ENCODE results near the gene DIPK1C.

Gene DIPK1C

DNA sequence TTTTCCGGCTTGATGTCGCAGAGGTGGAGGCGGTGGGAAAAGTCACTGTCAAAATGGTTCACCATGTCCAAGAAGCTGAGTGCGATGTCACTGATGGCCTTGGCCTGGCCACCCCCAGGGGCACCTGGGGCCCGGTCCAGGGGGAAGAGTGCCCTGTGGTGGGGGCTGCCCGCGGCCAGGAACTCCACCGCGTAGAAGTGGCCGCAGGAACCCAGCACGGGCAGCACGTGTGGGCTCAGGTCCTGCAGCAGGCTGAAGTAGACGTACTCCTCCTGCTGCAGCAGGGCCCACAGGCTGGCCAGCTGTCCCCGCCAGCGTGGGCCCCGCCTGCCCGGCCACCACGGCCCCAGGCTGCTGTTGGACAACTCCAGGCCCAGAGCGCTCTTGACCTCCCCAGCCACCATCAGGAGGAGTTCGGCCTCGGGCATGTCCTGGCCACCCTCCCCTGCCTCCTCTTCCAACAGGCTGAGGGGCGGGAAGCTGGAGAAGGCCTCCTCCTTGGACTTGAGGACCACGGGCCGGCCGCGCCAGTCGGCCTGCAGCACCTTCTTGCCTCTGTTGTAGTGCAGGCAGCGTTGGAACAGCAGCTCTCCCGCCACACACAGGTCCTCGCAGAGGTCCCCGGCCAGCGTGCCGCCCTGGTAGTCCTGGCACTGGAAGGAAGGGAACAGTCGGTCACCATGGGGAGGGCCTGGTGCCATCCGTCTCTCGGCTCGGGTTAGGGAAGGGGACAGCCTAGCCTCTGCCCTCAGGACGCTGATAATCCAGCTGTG, 10.3 kb downstream of the DIPK1C start:
- Mint-ChIP-seq H3K9me3 (no peaks in the 10 kb centered on the region), H3K4me1 (no peaks in the 10 kb centered on the region), H3K27me3 (peaks cover 1% of the 10 kb centered on the region), H3K36me3 (no peaks in the 10 kb centered on the region), H3K27ac (no peak overlapping the region), H3K4me3 (no peak overlapping the region)

DNA sequence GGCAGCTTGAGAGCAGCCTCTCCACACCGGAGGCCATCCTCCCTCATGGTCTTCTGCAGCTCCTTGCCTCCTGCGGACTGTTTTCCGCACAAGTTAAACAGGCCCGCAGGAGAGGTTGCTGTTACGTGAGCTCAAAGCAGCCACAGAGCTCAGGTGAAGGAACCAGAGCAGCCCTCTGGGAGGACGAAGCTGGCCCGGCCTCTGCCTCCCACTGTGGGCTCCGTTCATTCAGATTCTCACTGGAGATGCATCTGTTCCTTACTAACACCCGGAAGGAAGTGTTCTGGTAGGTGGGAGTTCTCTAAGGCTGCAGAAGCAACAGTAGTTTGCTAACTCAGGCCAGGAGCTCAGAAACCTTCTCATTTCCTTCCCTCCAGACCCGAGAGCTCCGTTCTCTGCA, 10.9 kb downstream of the DIPK1C start:
- Mint-ChIP-seq H3K27me3 (peaks cover 1% of the 10 kb centered on the region), H3K27ac (no peak overlapping the region), H3K4me3 (no peak overlapping the region), H3K4me1 (no peaks in the 10 kb centered on the region), H3K9me3 (no peaks in the 10 kb centered on the region), H3K36me3 (no peaks in the 10 kb centered on the region)

DNA sequence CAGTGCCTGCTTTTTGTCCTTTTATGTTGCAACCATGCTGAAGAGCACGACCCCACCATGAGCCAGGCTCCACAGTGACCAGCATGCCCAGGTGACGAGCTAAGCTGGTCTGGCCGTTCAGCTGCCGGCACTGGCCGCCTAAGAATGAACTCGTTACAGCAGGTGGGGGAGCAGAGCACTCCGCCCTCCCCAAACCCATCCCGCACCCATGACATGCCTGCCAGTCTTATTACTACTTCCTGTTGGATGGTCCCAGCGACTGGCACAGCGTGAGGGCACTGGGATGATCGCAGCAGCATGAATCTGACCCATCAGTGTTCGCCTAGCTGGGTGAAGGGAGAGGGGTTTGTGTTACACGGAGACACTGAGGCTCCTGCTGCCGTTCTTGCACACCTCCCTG, 11.5 kb downstream of the DIPK1C start:
- H3K4me1 Mint-ChIP-seq, result no peaks in the 10 kb centered on the region

DNA sequence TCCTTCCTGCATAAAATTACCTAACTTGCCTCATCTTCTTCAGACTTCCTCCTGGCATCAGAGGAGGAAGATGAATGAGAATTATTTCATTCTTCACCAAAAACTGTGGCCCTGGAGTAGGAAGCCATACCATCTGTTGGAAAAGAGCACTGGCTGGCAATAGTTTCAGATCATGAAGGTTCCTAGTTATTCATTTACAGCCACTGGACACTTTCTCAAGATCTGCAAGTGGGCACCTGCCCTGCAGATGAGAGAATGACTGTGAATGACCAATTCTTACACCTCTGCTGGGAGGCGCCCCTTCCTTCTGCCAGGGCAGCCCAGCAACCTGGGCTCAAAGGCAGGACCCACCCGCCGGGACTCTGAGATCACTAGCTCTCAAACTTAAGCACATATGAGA, 13.0 kb downstream of the DIPK1C start:
- Mint-ChIP-seq H3K4me3 (no peak overlapping the region), H3K36me3 (no peaks in the 10 kb centered on the region), H3K4me1 (no peaks in the 10 kb centered on the region), H3K27ac (no peak overlapping the region), H3K27me3 (peaks cover 1% of the 10 kb centered on the region), H3K9me3 (no peaks in the 10 kb centered on the region)

More for the DNA sequence above, 11.5 kb downstream of the DIPK1C start:
- Mint-ChIP-seq H3K27me3 (peaks cover 1% of the 10 kb centered on the region), H3K4me3 (no peak overlapping the region), H3K36me3 (no peaks in the 10 kb centered on the region), H3K27ac (no peak overlapping the region), H3K9me3 (no peaks in the 10 kb centered on the region)

DNA sequence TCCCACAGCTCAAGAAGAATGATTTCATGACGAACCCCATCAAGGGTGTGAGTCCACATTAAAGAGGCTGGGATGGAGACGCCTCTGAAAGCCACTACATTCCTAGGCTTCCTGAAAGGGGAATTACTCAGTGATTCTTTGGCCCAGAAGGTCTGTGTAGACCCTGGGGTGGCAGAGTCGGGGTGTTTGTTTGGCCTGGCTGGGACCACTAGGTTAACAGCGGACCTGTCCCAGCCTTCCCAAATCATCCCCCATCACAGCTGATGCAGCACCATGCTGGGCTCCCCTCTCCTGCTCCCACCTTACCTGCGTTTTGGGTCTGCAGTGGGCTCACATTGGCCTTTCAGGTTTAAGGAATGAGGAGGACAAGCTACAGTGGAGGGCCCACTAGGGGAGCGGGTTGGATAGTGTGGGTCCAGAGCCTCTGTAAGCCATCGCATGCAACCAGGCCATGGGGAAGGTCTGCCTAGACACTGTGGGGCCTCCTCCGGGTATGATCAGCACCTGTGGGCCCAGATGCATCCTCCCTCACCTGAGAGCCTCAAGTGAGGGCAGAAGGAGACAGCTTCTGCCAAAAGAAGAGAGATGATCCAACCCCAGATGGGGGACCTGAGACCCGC, 16.2 kb downstream of the DIPK1C start:
- peaks cover 1% of the 10 kb centered on the region for H3K27me3 Mint-ChIP-seq
- H3K27ac Mint-ChIP-seq, result no peak overlapping the region
- no peak overlapping the region for H3K4me3 Mint-ChIP-seq
- H3K4me1 Mint-ChIP-seq, result peaks cover 8% of the 10 kb centered on the region
- H3K9me3 Mint-ChIP-seq, result no peaks in the 10 kb centered on the region
- no peaks in the 10 kb centered on the region for H3K36me3 Mint-ChIP-seq

DNA sequence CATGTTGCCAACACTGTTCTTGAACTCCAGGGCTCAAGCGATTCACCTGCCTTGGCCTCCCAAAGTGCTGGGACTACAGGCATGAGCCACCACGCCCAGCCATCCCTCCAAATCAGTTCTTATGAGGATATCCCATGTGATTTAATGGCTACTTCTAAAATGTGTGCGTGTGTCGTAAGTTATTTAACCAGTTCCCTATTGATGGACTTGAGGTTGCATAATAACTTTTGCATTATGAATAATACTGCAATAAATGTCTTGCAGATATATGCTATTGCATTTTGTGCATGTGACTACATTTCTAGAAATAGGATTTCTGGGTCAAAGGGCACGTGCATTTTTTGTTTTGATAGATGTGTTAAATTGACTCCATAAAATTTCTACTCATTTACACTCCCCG, 19.0 kb downstream of the DIPK1C start:
- no peak overlapping the region for H3K4me3 Mint-ChIP-seq
- peaks cover under 1% of the 10 kb centered on the region for H3K27me3 Mint-ChIP-seq
- no peaks in the 10 kb centered on the region for H3K9me3 Mint-ChIP-seq
- peaks cover 8% of the 10 kb centered on the region for H3K4me1 Mint-ChIP-seq
- H3K36me3 Mint-ChIP-seq, result no peaks in the 10 kb centered on the region
- H3K27ac Mint-ChIP-seq, result no peak overlapping the region

DNA sequence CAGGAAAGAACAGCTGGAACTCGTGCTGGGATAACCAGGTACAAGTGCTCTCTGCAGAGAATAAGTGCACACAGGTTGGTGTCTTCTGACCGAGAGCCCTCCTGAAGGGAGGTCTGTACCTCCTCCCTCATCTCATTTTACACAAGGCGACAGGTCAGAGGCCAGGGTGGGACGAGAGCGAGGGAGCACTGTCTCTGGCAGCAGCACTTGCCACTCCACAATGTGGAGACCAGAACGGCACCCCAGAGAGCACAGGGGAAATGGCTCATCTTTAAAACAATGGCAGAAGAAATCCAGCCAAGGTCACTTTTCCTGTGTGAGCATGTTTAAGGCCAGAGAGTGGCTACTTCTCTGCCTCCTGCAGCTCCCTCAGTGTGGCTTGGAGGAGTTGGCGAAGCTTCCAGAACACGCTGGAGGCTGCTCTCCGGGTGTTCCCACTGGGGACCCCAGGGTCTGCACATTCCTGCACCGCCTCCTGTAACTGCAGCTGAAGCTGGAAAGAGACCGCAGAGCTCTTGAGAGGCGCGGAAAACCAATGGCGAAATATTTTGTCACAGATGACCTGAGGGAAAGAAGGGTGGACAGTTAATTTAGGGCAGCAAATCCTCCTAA, 20.8 kb downstream of the DIPK1C start:
- Mint-ChIP-seq H3K4me3 (no peak overlapping the region), H3K9me3 (no peaks in the 10 kb centered on the region), H3K27me3 (no peaks in the 10 kb centered on the region), H3K36me3 (no peaks in the 10 kb centered on the region), H3K4me1 (peaks cover 8% of the 10 kb centered on the region), H3K27ac (no peak overlapping the region)

DNA sequence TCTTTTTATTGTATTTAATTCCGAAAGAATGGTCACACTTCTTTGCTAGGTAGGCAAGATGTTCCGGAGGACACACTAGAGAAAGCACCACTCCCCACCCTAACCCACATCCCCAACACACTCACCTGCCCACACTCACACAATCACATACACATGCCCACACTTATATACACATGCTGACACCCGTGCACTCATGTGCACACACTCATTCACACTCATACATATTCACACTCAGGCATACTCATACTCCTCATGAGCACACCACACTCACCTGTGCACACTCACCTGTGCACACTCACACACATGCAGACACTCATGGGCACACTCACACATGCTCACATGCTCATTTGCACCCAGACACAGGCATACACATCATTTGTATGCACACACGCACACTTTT, 21.4 kb downstream of the DIPK1C start:
- Mint-ChIP-seq H3K27me3 (no peaks in the 10 kb centered on the region), H3K36me3 (no peaks in the 10 kb centered on the region), H3K4me1 (peaks cover 8% of the 10 kb centered on the region), H3K27ac (no peak overlapping the region), H3K4me3 (no peak overlapping the region), H3K9me3 (no peaks in the 10 kb centered on the region)

DNA sequence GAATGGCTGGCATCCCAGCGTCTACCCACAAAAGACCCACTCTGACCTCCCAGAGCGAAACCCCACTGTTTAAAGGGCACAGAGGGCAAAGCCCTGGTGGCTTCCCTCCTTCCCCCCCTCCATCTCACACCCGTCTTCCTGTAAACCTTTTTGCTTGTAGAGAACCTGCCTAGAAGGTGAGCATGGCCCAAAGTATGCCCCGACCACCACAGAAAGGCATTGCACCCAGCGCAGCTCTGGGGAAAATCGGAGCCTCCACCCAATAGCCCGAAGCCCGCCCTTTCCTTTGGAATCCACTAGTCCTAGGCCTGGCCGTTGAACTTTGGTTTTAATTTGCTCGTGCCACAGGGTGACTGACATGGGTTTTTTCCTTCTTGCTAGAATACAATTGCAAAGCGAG, 22.6 kb downstream of the DIPK1C start:
- H3K4me1 Mint-ChIP-seq, result peaks cover 8% of the 10 kb centered on the region
- H3K36me3 Mint-ChIP-seq, result no peaks in the 10 kb centered on the region
- no peak overlapping the region for H3K4me3 Mint-ChIP-seq
- no peaks in the 10 kb centered on the region for H3K9me3 Mint-ChIP-seq
- no peaks in the 10 kb centered on the region for H3K27me3 Mint-ChIP-seq
- no peak overlapping the region for H3K27ac Mint-ChIP-seq

DNA sequence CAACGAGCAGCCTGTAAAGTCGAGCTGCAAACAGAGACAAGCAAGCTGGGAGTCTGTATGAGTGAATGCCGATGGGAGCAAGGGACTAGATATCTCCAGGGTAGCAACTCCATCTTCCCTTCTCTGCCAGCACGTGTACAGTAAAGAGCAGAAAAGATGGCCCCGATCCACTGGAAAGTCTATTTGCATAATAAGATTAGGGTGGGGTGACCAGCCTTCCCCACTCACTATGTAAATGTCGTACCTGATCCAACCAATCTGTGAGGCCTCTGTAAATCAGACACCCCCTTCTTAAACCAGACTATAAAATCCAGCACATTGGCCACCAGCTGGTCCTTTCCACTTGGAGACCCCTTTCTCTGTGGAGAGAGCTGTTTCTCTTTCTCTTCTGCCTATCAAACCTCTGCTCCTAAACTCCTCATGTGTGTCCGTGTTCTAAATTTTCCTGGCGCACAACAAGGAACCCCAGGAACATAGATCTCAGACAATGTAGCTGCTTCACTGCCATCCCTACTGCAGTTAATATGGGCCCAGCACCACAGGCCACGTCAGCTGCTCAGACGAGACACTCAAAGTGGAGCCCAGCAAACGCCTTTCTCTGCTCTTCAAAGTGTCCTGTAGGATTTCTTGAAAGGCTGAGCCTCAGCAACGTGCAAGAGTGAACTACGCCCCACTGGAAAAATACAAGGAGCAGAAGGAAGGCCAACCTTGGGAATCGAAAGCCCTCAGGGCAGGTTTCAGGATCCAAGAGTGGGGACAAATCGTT, 26.1 kb downstream of the DIPK1C start:
- Mint-ChIP-seq H3K9me3 (no peaks in the 10 kb centered on the region), H3K27ac (no peak overlapping the region), H3K4me3 (no peak overlapping the region), H3K36me3 (no peaks in the 10 kb centered on the region), H3K4me1 (no peaks in the 10 kb centered on the region), H3K27me3 (no peaks in the 10 kb centered on the region)

DNA sequence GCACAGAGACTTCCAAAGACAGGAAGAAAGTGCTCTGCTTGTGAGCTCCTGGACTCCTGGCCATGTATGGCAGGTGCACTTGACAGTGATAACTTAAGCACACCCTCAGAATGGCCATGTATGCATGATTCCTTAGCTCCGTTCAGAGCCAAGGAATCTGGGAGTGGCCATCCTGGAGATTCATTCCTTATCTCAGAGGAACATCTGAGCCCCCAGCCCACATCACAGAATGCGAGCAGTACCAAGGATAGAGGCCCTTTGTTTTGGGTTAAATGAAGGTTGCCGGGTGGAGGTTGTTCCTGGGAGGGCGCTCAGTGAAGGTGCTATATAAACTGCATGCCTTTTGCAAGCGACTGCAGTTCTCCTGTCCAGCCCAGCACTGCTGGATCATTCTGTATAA, 26.9 kb downstream of the DIPK1C start:
- no peaks in the 10 kb centered on the region for H3K27me3 Mint-ChIP-seq
- no peaks in the 10 kb centered on the region for H3K9me3 Mint-ChIP-seq
- H3K36me3 Mint-ChIP-seq, result no peaks in the 10 kb centered on the region
- H3K4me1 Mint-ChIP-seq, result no peaks in the 10 kb centered on the region
- no peak overlapping the region for H3K27ac Mint-ChIP-seq
- H3K4me3 Mint-ChIP-seq, result no peak overlapping the region

DNA sequence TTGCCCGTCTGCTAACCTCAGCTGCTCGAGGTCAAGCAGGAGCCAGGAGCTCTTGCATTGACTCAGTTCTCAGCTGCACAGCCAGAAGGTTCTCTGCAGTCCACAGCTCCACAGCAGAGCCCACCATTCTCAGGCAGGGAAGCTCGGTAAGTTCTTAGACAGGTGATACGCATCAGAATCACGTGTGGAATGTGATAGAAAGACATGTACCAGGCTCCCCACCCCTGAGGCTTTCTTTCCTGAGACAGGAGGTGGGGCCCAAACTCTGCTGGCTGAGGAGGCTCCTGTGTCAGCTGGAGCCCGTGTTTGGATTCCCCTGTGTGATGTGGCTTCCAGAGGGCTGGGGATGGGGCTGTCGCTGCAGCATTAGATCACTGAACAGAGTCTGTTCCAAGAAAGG, 28.0 kb downstream of the DIPK1C start:
- Mint-ChIP-seq H3K27ac (no peak overlapping the region), H3K9me3 (no peaks in the 10 kb centered on the region), H3K4me3 (no peak overlapping the region), H3K27me3 (no peaks in the 10 kb centered on the region), H3K36me3 (no peaks in the 10 kb centered on the region), H3K4me1 (peaks cover 2% of the 10 kb centered on the region)

DNA sequence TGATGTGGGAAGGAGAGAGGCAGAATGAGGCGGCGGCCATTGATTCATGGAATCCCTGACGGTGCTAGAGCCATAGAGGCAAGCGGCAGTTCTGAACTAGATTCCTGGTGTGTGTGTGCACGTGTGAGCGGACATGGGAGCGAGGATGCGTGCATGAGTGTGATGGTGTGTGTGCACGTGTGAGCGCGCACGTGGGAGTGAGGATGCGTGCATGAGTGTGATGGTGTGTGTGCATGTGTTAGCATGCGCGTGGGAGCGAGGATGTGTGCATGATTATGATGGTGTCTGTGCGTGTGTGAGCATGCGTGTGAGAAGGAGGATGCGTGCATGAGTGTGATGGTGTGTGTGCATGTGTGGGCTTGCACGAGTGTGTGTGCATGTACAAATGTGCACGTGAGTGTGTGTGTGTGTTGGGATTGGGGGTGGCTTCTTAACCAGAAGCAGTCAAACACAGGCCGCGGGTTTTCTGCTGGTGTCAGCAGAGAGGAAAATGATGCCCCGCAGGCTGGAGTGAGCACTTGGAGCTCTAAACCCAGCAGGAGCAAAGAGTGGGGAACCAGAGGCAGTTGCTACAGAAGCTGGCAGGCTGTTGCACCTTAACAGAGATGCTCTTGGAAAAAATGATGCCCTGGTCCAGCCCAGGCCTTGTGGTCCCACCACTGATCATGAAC, 29.5 kb downstream of the DIPK1C start:
- Mint-ChIP-seq H3K27me3 (no peaks in the 10 kb centered on the region), H3K4me3 (no peak overlapping the region), H3K27ac (no peak overlapping the region), H3K36me3 (no peaks in the 10 kb centered on the region), H3K9me3 (no peaks in the 10 kb centered on the region), H3K4me1 (peaks cover 4% of the 10 kb centered on the region)

DNA sequence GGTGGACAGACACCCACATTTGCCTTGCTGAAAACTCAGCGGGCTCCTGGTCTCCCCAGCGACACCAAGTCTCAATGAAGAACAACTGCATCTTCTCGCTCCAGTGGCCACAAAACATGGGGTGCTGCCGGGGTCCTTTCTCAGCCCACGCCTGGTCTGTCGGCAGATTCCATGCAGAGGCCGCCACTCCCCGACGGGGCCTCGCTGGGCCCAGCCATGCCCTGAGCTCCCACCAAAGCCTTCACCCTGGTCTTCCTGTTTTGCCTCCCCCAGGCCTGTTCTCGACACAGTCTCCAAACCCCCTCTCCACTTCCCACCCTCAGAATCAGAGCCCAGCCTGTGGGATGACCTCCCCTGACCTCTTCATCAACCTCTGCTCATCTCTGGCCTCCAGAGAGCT, 31.2 kb downstream of the DIPK1C start:
- no peak overlapping the region for H3K27ac Mint-ChIP-seq
- H3K4me3 Mint-ChIP-seq, result no peak overlapping the region
- H3K27me3 Mint-ChIP-seq, result no peaks in the 10 kb centered on the region
- peaks cover 4% of the 10 kb centered on the region for H3K4me1 Mint-ChIP-seq
- no peaks in the 10 kb centered on the region for H3K9me3 Mint-ChIP-seq
- no peaks in the 10 kb centered on the region for H3K36me3 Mint-ChIP-seq

DNA sequence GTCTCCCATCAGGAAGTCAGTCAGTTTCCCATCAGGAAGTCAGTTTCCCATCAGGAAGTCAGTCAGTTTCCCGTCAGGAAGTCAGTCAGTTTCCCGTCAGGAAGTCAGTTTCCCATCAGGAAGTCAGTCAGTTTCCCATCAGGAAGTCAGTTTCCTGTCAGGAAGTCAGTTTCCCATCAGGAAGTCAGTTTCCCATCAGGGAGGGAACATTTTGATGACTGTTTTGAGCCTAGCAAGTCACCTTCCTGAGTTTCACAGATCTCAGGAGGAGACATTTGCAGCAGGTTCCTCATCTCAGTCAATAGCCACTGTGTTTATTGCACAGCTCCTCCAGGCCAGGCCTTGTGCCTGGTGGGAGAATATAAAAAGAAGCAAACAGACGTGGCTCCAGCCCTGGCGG, 31.9 kb downstream of the DIPK1C start:
- Mint-ChIP-seq H3K4me1 (peaks cover 4% of the 10 kb centered on the region), H3K4me3 (no peak overlapping the region)

More for the DNA sequence above, 31.9 kb downstream of the DIPK1C start:
- Mint-ChIP-seq H3K9me3 (no peaks in the 10 kb centered on the region), H3K27ac (no peak overlapping the region), H3K36me3 (no peaks in the 10 kb centered on the region), H3K27me3 (no peaks in the 10 kb centered on the region)

Data from activated naive CD4-positive, alpha-beta T cell treated with anti-CD3 and anti-CD28 coated beads, Interleukin-2, amount 50 U/mL, for 24 hours (primary cell).